Activated CD4-positive, alpha-beta T cell treated with anti-CD3 and anti-CD28 coated beads, Interleukin-2, amount 10 ng/mL, durations not matched to agents 7 days and 5 days (primary cell): Measurements from ENCODE around the gene SLC35G4. TPM values are rescaled to one million over a fixed set of nuclear protein-coding genes. Genes with fewer than 3 reads are reported as not detected.
"Not testable (repeated sequence)": the region's sequence is repeated elsewhere in the genome, so short reads cannot be mapped to it uniquely, and the experiment has no call there.

Experiments
- CTCF ChIA-PET: fragments of 350-600 bp; sonication (Branson Sonifier 250); formaldehyde crosslinking; loops from one replicate; lab custom pipeline; 2021; ENCODE audit warnings: antibody characterized with exemption; lab: Charles Lee
- POLR2A ChIA-PET: fragments of 350-600 bp; sonication (Branson Sonifier 250); formaldehyde crosslinking; loops from one replicate; lab custom pipeline; 2021; ENCODE audit warnings: antibody characterized with exemption; lab: Charles Lee
- DNase-seq: peaks from one replicate; pipeline ENCODE4 v3.0.0-alpha.2; 2020
- H3K27ac Mint-ChIP-seq: one replicate; pipeline ENCODE4 v1.8.0; 2021; ENCODE audit warnings: mild to moderate bottlenecking, moderate library complexity, mixed read lengths
- H3K27me3 Mint-ChIP-seq: one replicate; pipeline ENCODE4 v1.8.0; 2021; ENCODE audit warnings: mixed read lengths
- H3K36me3 Mint-ChIP-seq: one replicate; pipeline ENCODE4 v1.8.0; 2021; ENCODE audit warnings: low read depth, mixed read lengths
- H3K4me1 Mint-ChIP-seq: one replicate; pipeline ENCODE4 v1.8.0; 2021; ENCODE audit warnings: mixed read lengths
- H3K4me3 Mint-ChIP-seq: one replicate; pipeline ENCODE4 v1.8.0; 2021; ENCODE audit warnings: mild to moderate bottlenecking, moderate library complexity, mixed read lengths
- H3K9me3 Mint-ChIP-seq: one replicate; pipeline ENCODE4 v1.8.0; 2021; ENCODE audit warnings: mixed read lengths
- total RNA-seq, 2 experiments: library from RNA; stranded (reverse); gene quantifications; one replicate each; pipeline ENCODE4 v1.2.3, GENCODE V29; 2021

SLC35G4 gene
- not detected for total RNA-seq

DNA sequence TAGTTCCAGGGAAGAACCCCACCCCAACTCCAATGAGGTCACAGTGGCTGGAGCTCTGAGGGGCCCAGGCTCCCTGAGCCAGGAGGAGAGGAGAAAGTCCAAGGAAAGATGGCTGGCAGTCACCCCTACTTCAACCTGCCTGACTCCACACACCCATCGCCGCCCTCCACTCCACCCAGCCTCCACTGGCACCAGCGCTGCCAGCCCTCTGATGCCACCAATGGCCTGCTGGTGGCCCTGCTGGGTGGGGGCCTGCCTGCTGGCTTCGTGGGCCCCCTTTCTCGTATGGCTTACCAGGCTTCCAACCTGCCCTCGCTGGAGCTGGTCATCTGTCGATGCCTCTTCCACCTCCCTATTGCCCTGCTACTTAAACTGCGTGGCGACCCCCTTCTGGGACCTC lies at the start of gene SLC35G4:
SLC35G4 (plus strand) TSS at position 109 of the 400 bp plus-strand sequence; CDS start at position 109, 0 bp downstream.
- H3K36me3 Mint-ChIP-seq, H3K4me3 Mint-ChIP-seq, H3K9me3 Mint-ChIP-seq, CTCF ChIA-PET, H3K4me1 Mint-ChIP-seq, H3K27ac Mint-ChIP-seq, DNase-seq, POLR2A ChIA-PET: not testable (repeated sequence)
- H3K27me3 Mint-ChIP-seq: peaks cover 13% of the 10 kb centered on the region

DNA sequence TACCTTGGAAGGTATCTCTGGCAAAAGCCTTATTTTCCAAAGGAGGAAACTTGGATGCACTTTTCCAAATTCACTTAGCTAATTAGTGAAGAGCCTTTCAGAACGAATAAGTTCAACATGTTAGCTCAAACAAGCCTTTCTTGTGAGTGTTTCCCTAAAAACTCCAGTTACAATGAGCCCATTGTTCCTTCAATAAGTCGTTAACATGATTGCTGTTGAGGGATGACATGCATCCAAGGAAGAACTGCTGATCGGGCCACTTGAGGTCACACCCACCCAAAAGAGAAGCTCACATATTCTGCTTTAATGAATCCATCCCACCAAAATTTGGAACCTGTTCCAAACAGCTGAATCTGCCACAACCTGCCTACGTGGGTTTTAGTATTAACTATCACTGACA lies 48.1 kb upstream of the SLC35G4 start:
- Mint-ChIP-seq H3K4me1 (no peaks in the 10 kb centered on the region), H3K27ac (no peak overlapping the region), H3K9me3 (no peaks in the 10 kb centered on the region), H3K36me3 (no peaks in the 10 kb centered on the region), H3K4me3 (no peak overlapping the region), H3K27me3 (peaks cover 11% of the 10 kb centered on the region)
- ChIA-PET POLR2A (no interaction called here), CTCF (interaction anchor here (0.6 to 1.3 kb wide), 5 partner anchors 8 to 1468 kb away, joined by 3 to 5 read pairs (median 3); no protein-coding TSS in a partner anchor)
- DNase-seq: no peak

DNA sequence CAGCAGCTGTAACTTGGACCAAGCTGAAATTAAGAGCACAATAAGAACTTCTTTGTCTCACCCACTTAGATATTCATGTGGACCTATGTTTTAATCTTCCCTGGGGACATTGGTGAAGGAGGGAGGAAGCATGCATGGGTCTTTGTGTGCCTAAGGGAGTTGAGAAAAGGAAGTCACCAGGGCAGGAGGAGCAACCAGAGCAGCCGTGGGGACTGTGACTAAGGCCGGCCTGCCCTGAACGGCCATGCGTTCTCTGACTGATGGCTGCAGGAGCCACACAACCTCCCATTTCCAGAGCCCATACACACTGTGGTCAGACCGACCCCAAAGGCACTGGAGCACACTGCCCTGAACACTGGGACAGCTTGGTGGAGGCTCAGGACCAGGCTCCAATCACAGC lies 43.7 kb upstream of the SLC35G4 start:
- Mint-ChIP-seq H3K4me1 (no peaks in the 10 kb centered on the region), H3K27ac (no peak overlapping the region), H3K9me3 (no peaks in the 10 kb centered on the region), H3K36me3 (no peaks in the 10 kb centered on the region), H3K4me3 (no peak overlapping the region), H3K27me3 (peaks cover 11% of the 10 kb centered on the region)
- ChIA-PET POLR2A (no interaction called here), CTCF (no interaction called here)
- DNase-seq: no peak

DNA sequence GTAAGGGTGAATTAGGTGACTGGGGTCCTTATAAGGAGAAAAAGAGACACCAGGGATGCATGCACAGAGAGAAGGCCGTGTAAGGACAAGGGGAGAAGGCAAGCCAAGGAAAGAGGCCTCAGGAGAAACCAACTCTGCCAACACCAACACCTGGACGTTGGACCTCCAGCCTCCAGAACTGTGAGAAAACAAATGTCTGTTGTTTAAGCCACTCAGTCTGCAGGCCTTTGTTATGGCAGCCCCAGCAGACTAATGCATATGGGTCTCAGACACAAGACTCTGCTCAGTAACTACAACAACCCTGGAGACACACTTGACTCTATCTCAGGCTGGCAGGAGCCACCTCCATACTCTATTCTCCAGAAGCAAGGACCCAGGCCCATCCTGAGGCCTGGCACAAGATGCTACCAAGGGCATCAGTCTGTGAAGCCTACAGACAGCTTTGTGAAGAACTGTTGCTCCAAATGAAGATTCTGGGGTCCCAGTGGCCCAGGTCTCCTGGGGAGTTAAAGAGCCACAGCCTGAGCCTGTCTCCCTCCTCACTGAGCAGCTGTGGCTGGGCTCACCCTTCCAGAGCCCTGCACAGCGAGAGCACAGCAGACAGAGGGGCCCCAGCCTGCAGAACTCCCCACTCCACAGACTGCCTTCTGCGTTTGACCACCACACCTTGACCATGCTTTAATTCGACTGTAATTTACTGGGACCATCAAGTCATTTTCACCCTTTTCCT lies 43.0 kb upstream of the SLC35G4 start:
- no peak overlapping the region for H3K4me3 Mint-ChIP-seq
- POLR2A ChIA-PET: no interaction called here
- CTCF ChIA-PET: no interaction called here

DNA sequence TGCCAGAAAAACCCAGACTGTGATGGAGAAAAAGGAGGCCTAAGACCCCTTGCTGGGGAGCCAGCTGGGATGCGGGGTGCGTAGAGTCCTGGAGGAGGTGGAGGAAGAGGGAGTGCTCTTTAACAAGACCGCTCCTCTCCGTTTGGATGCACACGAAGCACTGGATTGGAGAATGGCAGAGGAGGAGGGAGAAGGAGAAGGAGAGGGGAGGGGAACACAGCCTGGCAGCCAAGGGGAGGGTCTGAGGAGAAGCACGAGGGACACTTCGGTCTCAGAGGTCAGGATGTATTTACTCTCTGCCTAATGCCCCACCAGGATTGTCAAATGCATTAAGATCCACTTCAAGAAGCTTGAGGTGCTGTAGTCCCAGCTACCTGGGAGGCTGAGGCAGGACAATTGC lies 42.0 kb upstream of the SLC35G4 start:
- H3K27ac Mint-ChIP-seq: no peak overlapping the region
- POLR2A ChIA-PET: no interaction called here
- no peak for DNase-seq
- CTCF ChIA-PET: no interaction called here
- H3K4me1 Mint-ChIP-seq: peaks cover 2% of the 10 kb centered on the region
- no peak overlapping the region for H3K4me3 Mint-ChIP-seq
- peaks cover 9% of the 10 kb centered on the region for H3K27me3 Mint-ChIP-seq
- H3K9me3 Mint-ChIP-seq: no peaks in the 10 kb centered on the region
- H3K36me3 Mint-ChIP-seq: no peaks in the 10 kb centered on the region

More for the DNA sequence above, 43.0 kb upstream of the SLC35G4 start:
- DNase-seq: no peak
- Mint-ChIP-seq H3K36me3 (no peaks in the 10 kb centered on the region), H3K9me3 (no peaks in the 10 kb centered on the region), H3K4me1 (peaks cover 2% of the 10 kb centered on the region), H3K27ac (no peak overlapping the region), H3K27me3 (peaks cover 11% of the 10 kb centered on the region)

DNA sequence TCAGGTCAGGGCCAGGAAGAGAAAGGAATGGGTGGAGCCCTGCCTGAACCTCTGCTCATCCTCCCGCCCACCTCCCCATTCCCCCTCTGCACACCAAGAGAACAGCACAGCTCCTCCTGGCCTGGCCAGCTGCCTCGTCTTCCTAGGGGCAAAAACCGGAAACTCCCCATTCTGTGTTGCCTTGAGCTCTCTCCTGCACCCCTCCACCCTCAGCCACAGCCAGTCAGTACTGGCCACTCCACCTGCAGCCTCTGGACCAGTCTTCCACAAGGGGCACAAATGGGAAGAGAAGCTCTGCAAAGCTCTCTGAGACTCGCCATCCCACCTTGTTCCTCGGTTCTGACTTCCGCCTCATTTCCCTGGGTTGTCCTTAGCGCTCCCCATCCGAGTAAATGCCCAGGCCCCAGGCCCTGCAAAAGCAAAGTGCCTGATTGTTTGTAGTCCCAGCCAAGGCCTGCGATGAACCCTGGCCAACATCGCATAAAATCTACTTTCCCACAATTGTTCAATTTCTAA lies 39.3 kb upstream of the SLC35G4 start:
- H3K36me3 Mint-ChIP-seq: no peaks in the 10 kb centered on the region
- no peak overlapping the region for H3K4me3 Mint-ChIP-seq
- POLR2A ChIA-PET: no interaction called here

DNA sequence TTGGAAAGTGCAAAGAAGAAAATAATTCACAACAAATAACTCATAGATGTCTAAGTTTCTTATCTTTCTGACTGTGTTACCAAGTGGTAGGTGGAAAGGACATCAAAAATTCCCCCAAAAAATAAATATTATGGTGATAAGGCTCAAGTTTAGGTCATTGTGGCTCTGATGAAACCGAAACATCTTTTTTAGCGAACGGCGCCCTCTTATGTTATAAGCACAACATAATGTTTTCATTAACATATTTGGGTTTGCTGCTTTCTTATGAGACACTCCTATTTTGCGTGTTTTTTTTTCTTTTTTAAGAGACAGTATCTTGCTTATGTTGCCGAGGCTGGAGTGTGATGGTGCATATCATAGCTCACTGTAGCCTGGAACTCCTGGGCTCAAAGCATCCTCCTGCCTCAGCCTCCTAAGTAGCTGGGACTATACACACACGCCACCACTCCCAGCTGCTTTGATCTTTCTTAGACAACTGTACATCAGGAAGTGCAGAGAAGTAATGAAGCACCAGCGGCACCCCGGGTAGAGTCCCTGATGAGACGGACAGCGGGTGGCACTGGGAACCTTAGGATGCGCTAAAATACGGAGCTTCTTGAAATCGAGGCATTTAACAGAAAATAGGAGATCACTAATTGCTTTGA lies 38.5 kb upstream of the SLC35G4 start:
- ChIA-PET POLR2A (no interaction called here), CTCF (interaction anchor here (0.6 to 1.7 kb wide), 2 partner anchors 20 to 855 kb away, joined by 3 to 4 read pairs; no protein-coding TSS in a partner anchor)
- Mint-ChIP-seq H3K4me1 (peaks cover 2% of the 10 kb centered on the region), H3K27me3 (peaks cover 19% of the 10 kb centered on the region), H3K27ac (no peak overlapping the region), H3K9me3 (no peaks in the 10 kb centered on the region), H3K36me3 (no peaks in the 10 kb centered on the region), H3K4me3 (no peak overlapping the region)
- DNase-seq: no peak

More for the DNA sequence above, 39.3 kb upstream of the SLC35G4 start:
- peaks cover 19% of the 10 kb centered on the region for H3K27me3 Mint-ChIP-seq
- no peak overlapping the region for H3K27ac Mint-ChIP-seq
- peaks cover 2% of the 10 kb centered on the region for H3K4me1 Mint-ChIP-seq
- H3K9me3 Mint-ChIP-seq: no peaks in the 10 kb centered on the region
- DNase-seq: no peak
- CTCF ChIA-PET: interaction anchor here (0.7 to 1.7 kb wide), 2 partner anchors 17 to 20 kb away, joined by 3 to 4 read pairs; no protein-coding TSS in a partner anchor

DNA sequence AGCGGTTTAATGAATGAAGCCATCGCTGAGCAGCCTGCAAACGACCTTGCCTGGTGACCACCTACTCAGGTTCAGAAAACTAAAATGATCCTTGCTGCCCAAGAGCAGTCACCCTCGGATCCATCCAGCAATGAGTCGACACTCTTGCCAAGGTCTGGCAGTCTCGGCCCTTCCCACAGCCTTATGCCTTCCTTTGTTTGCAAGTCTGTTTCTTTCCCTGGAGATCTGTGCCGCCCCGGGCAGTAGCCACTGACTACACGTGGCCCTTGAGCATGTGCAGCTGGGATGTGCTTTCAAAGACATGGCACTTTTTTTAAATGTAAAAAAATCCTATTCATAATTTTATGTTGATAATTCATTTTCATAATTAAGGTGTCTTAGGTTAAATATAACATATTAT lies 37.2 kb upstream of the SLC35G4 start:
- H3K27ac Mint-ChIP-seq: no peak overlapping the region
- peaks cover 19% of the 10 kb centered on the region for H3K27me3 Mint-ChIP-seq
- H3K4me3 Mint-ChIP-seq: no peak overlapping the region
- no peaks in the 10 kb centered on the region for H3K9me3 Mint-ChIP-seq
- no peak for DNase-seq
- peaks cover 4% of the 10 kb centered on the region for H3K4me1 Mint-ChIP-seq
- H3K36me3 Mint-ChIP-seq: no peaks in the 10 kb centered on the region
- CTCF ChIA-PET: no interaction called here
- POLR2A ChIA-PET: no interaction called here

DNA sequence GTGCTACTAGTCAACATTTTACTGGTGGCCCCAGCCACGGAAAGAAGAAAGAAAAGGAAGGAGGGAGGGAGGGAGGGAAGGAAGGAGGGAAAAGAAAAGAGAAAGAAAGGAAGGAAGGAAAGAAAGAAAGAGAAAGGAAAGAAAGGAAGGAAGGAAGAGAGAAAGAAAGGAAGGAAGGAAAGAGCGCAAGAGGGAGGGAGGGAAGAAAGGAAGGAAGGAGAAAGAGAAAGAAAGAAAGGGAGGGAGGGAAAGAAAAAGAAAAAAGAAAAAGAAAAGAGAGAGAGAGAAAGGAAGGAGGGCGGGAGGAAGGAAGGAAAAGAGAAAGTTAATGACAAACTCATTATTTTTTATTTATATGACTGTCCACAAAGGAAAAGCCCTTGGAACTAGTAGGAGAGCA lies 34.9 kb upstream of the SLC35G4 start:
- Mint-ChIP-seq H3K27ac (no peak overlapping the region), H3K27me3 (peaks cover 16% of the 10 kb centered on the region), H3K9me3 (no peaks in the 10 kb centered on the region), H3K4me3 (no peak overlapping the region), H3K36me3 (no peaks in the 10 kb centered on the region), H3K4me1 (peaks cover 15% of the 10 kb centered on the region)
- ChIA-PET POLR2A (no interaction called here), CTCF (no interaction called here)
- DNase-seq: no peak

DNA sequence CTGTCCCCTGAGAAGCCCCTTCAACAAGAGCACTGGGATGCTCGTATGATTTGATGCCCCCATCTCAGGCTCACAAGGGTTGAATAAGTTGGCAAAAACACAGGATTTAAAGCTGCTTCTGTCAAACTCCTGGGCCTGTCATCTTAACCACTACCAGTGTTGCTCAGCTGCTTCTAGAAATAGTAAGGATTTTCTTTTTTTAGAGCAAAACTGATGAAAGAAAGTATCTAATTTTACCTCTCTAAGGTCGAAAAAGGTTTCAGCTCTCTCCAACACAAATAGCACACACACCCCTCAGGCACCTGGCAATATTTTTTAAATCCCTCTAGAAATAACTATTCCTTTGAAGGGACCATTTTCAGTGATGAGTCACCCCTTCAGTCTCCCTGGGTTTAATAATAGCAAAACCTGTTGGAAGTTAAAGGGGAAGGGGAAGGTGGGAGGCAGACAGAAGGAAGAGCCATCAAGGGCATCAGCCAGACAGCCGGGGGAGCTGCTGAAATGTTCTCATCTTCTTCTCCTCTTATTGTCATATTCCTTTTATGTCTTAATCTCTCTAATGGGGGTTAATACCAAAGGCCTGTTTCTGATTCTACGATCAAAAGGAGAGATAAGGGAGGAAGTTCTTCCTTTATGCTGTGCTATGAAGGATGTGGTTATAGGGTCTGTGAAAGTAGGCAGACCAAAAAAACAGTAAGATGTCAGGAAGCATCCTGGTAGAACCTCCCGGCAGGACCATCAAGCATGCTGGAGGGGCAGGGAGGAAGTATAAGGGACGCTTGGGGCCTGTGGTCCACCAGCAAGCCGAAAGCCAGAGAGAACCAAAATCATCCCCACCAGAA lies 31.9 kb upstream of the SLC35G4 start:
- POLR2A ChIA-PET: no interaction called here
- Mint-ChIP-seq H3K36me3 (no peaks in the 10 kb centered on the region), H3K4me1 (peaks cover 19% of the 10 kb centered on the region), H3K9me3 (no peaks in the 10 kb centered on the region), H3K27me3 (peaks cover 13% of the 10 kb centered on the region), H3K4me3 (no peak overlapping the region), H3K27ac (peak overlapping the region; percentile 42)
- DNase-seq: no peak
- CTCF ChIA-PET: no interaction called here

DNA sequence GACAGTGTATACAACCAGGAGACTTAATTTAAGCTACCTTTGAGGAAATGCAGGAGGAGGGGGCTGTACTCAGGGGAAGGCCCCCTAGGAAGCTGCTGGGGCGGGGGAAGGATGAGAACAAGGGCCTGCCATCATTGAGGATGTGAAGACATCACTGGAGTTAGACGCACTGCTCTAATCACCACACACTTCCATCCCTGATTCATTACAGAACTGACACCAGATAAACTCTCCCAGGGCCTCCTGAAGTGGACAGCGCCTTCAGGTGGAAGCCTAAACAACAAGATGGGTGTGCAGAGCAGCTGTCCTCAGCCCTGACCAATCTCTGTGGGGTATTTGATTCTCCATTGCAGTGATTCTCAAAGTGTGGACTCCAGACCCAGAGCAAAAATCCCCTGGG lies 30.6 kb upstream of the SLC35G4 start:
- ChIA-PET POLR2A (no interaction called here), CTCF (no interaction called here)
- Mint-ChIP-seq H3K4me1 (peaks cover 19% of the 10 kb centered on the region), H3K27me3 (peaks cover 12% of the 10 kb centered on the region), H3K27ac (no peak overlapping the region), H3K36me3 (no peaks in the 10 kb centered on the region), H3K9me3 (no peaks in the 10 kb centered on the region), H3K4me3 (no peak overlapping the region)
- no peak for DNase-seq

DNA sequence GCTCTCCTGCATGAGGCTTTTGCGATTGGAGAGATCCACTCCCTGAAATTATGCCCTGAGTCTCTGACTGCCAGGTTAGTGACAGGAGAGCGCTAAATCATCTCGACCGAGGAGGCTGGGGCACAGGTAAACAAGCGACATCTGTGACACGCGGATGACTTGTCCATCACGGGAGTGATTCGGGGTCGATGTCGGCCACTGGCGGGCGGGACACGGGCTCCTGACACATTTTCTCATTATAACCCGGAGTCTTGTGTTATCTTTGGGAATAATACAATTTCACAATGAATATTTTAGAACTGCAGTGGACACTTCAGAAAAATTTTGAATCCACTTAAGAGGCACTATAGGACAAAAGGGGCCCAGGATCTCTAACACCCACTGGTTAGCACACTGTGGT lies 29.5 kb upstream of the SLC35G4 start:
- Mint-ChIP-seq H3K4me3 (no peak overlapping the region), H3K36me3 (peaks cover 3% of the 10 kb centered on the region), H3K27ac (peak overlapping the region; percentile 6), H3K4me1 (peaks cover 19% of the 10 kb centered on the region), H3K27me3 (peaks cover 11% of the 10 kb centered on the region), H3K9me3 (no peaks in the 10 kb centered on the region)
- POLR2A ChIA-PET: no interaction called here
- no peak for DNase-seq
- CTCF ChIA-PET: no interaction called here
